Activated CD8-positive, alpha-beta T cell treated with anti-CD3 and anti-CD28 coated beads, Interleukin-2, amount 10 ng/mL, durations not matched to agents 7 days and 5 days (primary cell): Measurements from ENCODE around the gene AMBRA1. TPM values are rescaled to one million over a fixed set of nuclear protein-coding genes. Genes with fewer than 3 reads are reported as not detected.

Experiments
- ATAC-seq: fragments of 150-1000 bp; cut with Tn5 transposase; one replicate; pipeline ENCODE4 v1.10.0; 2021; ENCODE audit warnings: moderate library complexity
- CTCF ChIA-PET: fragments of 350-600 bp; sonication (Branson Sonifier 250); formaldehyde crosslinking; loops from one replicate; lab custom pipeline; 2021; ENCODE audit warnings: antibody characterized with exemption; lab: Charles Lee
- POLR2A ChIA-PET: fragments of 350-600 bp; sonication (Branson Sonifier 250); formaldehyde crosslinking; loops from one replicate; lab custom pipeline; 2021; ENCODE audit warnings: antibody characterized with exemption; lab: Charles Lee
- DNase-seq: peaks from one replicate; pipeline ENCODE4 v3.0.0-alpha.2; 2020
- H3K27ac Mint-ChIP-seq: one replicate; pipeline ENCODE4 v1.8.0; 2021; ENCODE audit warnings: mild to moderate bottlenecking, mixed read lengths
- H3K27me3 Mint-ChIP-seq: one replicate; pipeline ENCODE4 v1.8.0; 2021; ENCODE audit warnings: low read depth, mixed read lengths
- H3K36me3 Mint-ChIP-seq: one replicate; pipeline ENCODE4 v1.8.0; 2021; ENCODE audit warnings: low read depth, mixed read lengths
- H3K4me1 Mint-ChIP-seq: one replicate; pipeline ENCODE4 v1.8.0; 2021; ENCODE audit warnings: low read depth, mixed read lengths
- H3K4me3 Mint-ChIP-seq: one replicate; pipeline ENCODE4 v1.8.0; 2021; ENCODE audit warnings: mild to moderate bottlenecking, mixed read lengths
- H3K9me3 Mint-ChIP-seq: one replicate; pipeline ENCODE4 v1.8.0; 2022; ENCODE audit warnings: mixed read lengths; ENCODE audit not compliant: insufficient read depth
- total RNA-seq, 2 experiments: library from RNA; stranded (reverse); gene quantifications; one replicate each; pipeline ENCODE4 v1.2.3, GENCODE V29; 2021

Gene AMBRA1
- total RNA-seq, 2 experiments from 2014 or later, result 34.0 to 35.1 TPM

- Mint-ChIP-seq H3K9me3 (no peaks in the 10 kb centered on the region), H3K4me3 (no peak overlapping the region), H3K27me3 (no peaks in the 10 kb centered on the region), H3K27ac (no peak overlapping the region), H3K4me1 (peaks cover 21% of the 10 kb centered on the region), H3K36me3 (no peaks in the 10 kb centered on the region)
- ATAC-seq (no peak), DNase-seq (no peak)
- ChIA-PET CTCF (interaction anchor here (0.8 to 1.5 kb wide), 5 partner anchors 13 to 122 kb away, joined by 3 to 4 read pairs (median 3); no protein-coding TSS in a partner anchor), POLR2A (interaction anchor here (0.6 to 1.1 kb wide), 3 partner anchors 18 to 143 kb away, joined by 3 to 4 read pairs (median 3); partner anchors contain the start of genes AMBRA1 and ARHGAP1)
Observed at GRCh38 chr11:46611526-46612304, 17.9 kb upstream of the AMBRA1 start.

GRCh38 chr11:46609386-46609785, 15.6 kb upstream of the AMBRA1 start:
- Mint-ChIP-seq H3K4me1 (peaks cover 8% of the 10 kb centered on the region), H3K27ac (no peak overlapping the region), H3K9me3 (no peaks in the 10 kb centered on the region), H3K4me3 (no peak overlapping the region), H3K36me3 (no peaks in the 10 kb centered on the region), H3K27me3 (no peaks in the 10 kb centered on the region)
- DNase-seq (no peak), ATAC-seq (no peak)
- CTCF ChIA-PET, result no interaction called here
- POLR2A ChIA-PET, result no interaction called here

- no peak for DNase-seq
- ChIA-PET POLR2A (interaction anchor here (1.6 to 1.7 kb wide), 2 partner anchors 10 to 14 kb away, joined by 6 to 7 read pairs; partner anchors contain the start of genes AMBRA1, ATG13 and HARBI1), CTCF (interaction anchor here (1.3 to 2.4 kb wide), 2 partner anchors 9 to 10 kb away, joined by 3 to 7 read pairs; partner anchors contain the start of genes ATG13 and HARBI1)
- Mint-ChIP-seq H3K4me3 (no peak overlapping the region), H3K27ac (no peak overlapping the region), H3K4me1 (peaks cover 8% of the 10 kb centered on the region), H3K27me3 (no peaks in the 10 kb centered on the region), H3K36me3 (no peaks in the 10 kb centered on the region), H3K9me3 (no peaks in the 10 kb centered on the region)
- no peak for ATAC-seq
Observed at GRCh38 chr11:46607516-46607915, 13.7 kb upstream of the AMBRA1 start.

- H3K27ac Mint-ChIP-seq, result peak overlapping the region; percentile 49
- H3K36me3 Mint-ChIP-seq, result no peaks in the 10 kb centered on the region
- H3K4me3 Mint-ChIP-seq, result no peak overlapping the region
- ChIA-PET CTCF (no interaction called here), POLR2A (no interaction called here)
- H3K4me1 Mint-ChIP-seq, result no peaks in the 10 kb centered on the region
- H3K27me3 Mint-ChIP-seq, result no peaks in the 10 kb centered on the region
- DNase-seq, result no peak
- no peak for ATAC-seq
- no peaks in the 10 kb centered on the region for H3K9me3 Mint-ChIP-seq
Observed at GRCh38 chr11:46604796-46605195, 11.0 kb upstream of the AMBRA1 start.

GRCh38 chr11:46603704-46604308, 10.0 kb upstream of the AMBRA1 start:
- no peak for DNase-seq
- Mint-ChIP-seq H3K9me3 (no peaks in the 10 kb centered on the region), H3K36me3 (no peaks in the 10 kb centered on the region), H3K4me1 (no peaks in the 10 kb centered on the region), H3K4me3 (no peak overlapping the region), H3K27ac (no peak overlapping the region), H3K27me3 (no peaks in the 10 kb centered on the region)
- ATAC-seq, result no peak
- ChIA-PET POLR2A (no interaction called here), CTCF (no interaction called here)

GRCh38 chr11:46601129-46601528, 7.3 kb upstream of the AMBRA1 start:
- CTCF ChIA-PET, result no interaction called here
- Mint-ChIP-seq H3K4me3 (no peak overlapping the region), H3K4me1 (peaks cover 12% of the 10 kb centered on the region), H3K36me3 (peaks cover 1% of the 10 kb centered on the region), H3K27ac (no peak overlapping the region), H3K27me3 (no peaks in the 10 kb centered on the region), H3K9me3 (no peaks in the 10 kb centered on the region)
- POLR2A ChIA-PET, result no interaction called here
- DNase-seq, result no peak
- no peak for ATAC-seq

- Mint-ChIP-seq H3K4me3 (no peak overlapping the region), H3K27me3 (no peaks in the 10 kb centered on the region), H3K9me3 (no peaks in the 10 kb centered on the region), H3K4me1 (peaks cover 12% of the 10 kb centered on the region), H3K27ac (no peak overlapping the region), H3K36me3 (peaks cover 1% of the 10 kb centered on the region)
- POLR2A ChIA-PET, result no interaction called here
- DNase-seq (no peak), ATAC-seq (no peak)
- CTCF ChIA-PET, result interaction anchor here (0.8 to 1.6 kb wide), 2 partner anchors 17 to 71 kb away, joined by 4 to 5 read pairs; partner anchors contain the start of gene HARBI1
Observed at GRCh38 chr11:46600194-46600960, 6.6 kb upstream of the AMBRA1 start.

- H3K4me3 Mint-ChIP-seq, result no peak overlapping the region
- CTCF ChIA-PET, result interaction anchor here (0.8 to 1.6 kb wide), 2 partner anchors 17 to 70 kb away, joined by 4 to 5 read pairs; partner anchors contain the start of gene HARBI1
Observed at GRCh38 chr11:46599340-46600193, 5.7 kb upstream of the AMBRA1 start.

GRCh38 chr11:46597609-46598219, 3.9 kb upstream of the AMBRA1 start:
- no peak overlapping the region for H3K4me3 Mint-ChIP-seq
- CTCF ChIA-PET, result interaction anchor here (1.3 kb wide), 1 partner anchor 15 kb away, joined by 3 read pairs; no protein-coding TSS in a partner anchor
- no peak for ATAC-seq

More at GRCh38 chr11:46599340-46600193, 5.7 kb upstream of the AMBRA1 start:
- Mint-ChIP-seq H3K9me3 (no peaks in the 10 kb centered on the region), H3K27me3 (no peaks in the 10 kb centered on the region), H3K27ac (no peak overlapping the region), H3K4me1 (peaks cover 12% of the 10 kb centered on the region), H3K36me3 (peaks cover 1% of the 10 kb centered on the region)
- POLR2A ChIA-PET, result no interaction called here
- no peak for DNase-seq
- no peak for ATAC-seq

GRCh38 chr11:46597155-46597554, 3.3 kb upstream of the AMBRA1 start:
- Mint-ChIP-seq H3K4me1 (peaks cover 33% of the 10 kb centered on the region), H3K27ac (no peak overlapping the region), H3K36me3 (peaks cover 6% of the 10 kb centered on the region), H3K9me3 (no peaks in the 10 kb centered on the region), H3K27me3 (no peaks in the 10 kb centered on the region), H3K4me3 (no peak overlapping the region)
- ATAC-seq (no peak), DNase-seq (no peak)
- ChIA-PET POLR2A (no interaction called here), CTCF (interaction anchor here (0.9 kb wide), 1 partner anchor 15 kb away, joined by 4 read pairs; no protein-coding TSS in a partner anchor)

More at GRCh38 chr11:46597609-46598219, 3.9 kb upstream of the AMBRA1 start:
- Mint-ChIP-seq H3K27me3 (no peaks in the 10 kb centered on the region), H3K27ac (peak overlapping the region; percentile 62), H3K9me3 (no peaks in the 10 kb centered on the region), H3K36me3 (peaks cover 6% of the 10 kb centered on the region), H3K4me1 (peaks cover 27% of the 10 kb centered on the region)
- POLR2A ChIA-PET, result no interaction called here
- no peak for DNase-seq
